Coronary artery (tissue), 2 donors: ENCODE results near the gene RPS26.

Experiments
- DNase-seq: peaks from one replicate; pipeline ENCODE4 v3.0.0-alpha.2; 2017; ENCODE audit warnings: low spot score
- H3K27ac ChIP-seq, 2 donors: fragments of 200-600 bp; sonication (generic); one replicate each; pipeline ENCODE4 v1.5.1; 2016 to 2019
- H3K4me3 ChIP-seq: fragments of 200-600 bp; sonication (generic); 2 replicates; pipeline ENCODE4 v1.5.1; 2016; ENCODE audit warnings: mild to moderate bottlenecking, moderate library complexity
- TF ChIP-seq, protein P1 (sequence below): fragments of 200-600 bp; sonication (generic); IDR thresholded peaks from one replicate; pipeline ENCODE4 v1.5.1; 2019; ENCODE audit warnings: antibody characterized with exemption

The RPS26 gene

GRCh38 chr12:56081393-56082347 lies 40.0 kb downstream of the RPS26 start:
- H3K4me3 ChIP-seq = peak overlapping the region; percentile 76
- TF ChIP-seq, protein P1, sequence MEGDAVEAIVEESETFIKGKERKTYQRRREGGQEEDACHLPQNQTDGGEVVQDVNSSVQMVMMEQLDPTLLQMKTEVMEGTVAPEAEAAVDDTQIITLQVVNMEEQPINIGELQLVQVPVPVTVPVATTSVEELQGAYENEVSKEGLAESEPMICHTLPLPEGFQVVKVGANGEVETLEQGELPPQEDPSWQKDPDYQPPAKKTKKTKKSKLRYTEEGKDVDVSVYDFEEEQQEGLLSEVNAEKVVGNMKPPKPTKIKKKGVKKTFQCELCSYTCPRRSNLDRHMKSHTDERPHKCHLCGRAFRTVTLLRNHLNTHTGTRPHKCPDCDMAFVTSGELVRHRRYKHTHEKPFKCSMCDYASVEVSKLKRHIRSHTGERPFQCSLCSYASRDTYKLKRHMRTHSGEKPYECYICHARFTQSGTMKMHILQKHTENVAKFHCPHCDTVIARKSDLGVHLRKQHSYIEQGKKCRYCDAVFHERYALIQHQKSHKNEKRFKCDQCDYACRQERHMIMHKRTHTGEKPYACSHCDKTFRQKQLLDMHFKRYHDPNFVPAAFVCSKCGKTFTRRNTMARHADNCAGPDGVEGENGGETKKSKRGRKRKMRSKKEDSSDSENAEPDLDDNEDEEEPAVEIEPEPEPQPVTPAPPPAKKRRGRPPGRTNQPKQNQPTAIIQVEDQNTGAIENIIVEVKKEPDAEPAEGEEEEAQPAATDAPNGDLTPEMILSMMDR = no peak
- no peak overlapping the region for H3K27ac ChIP-seq
- no peak for DNase-seq

- H3K4me3 ChIP-seq = no peak overlapping the region
- DNase-seq = no peak
- no peak overlapping the region for H3K27ac ChIP-seq
- TF ChIP-seq, protein P1 = no peak
Measured at GRCh38 chr12:56082382-56082781, 40.7 kb downstream of the RPS26 start.

GRCh38 chr12:56082967-56083366 lies 41.2 kb downstream of the RPS26 start:
- Histone ChIP-seq H3K4me3 (no peak overlapping the region), H3K27ac (peak overlapping the region in 1 of 2 donors; percentile 16)
- DNase-seq = no peak
- TF ChIP-seq, protein P1 = no peak

DNA sequence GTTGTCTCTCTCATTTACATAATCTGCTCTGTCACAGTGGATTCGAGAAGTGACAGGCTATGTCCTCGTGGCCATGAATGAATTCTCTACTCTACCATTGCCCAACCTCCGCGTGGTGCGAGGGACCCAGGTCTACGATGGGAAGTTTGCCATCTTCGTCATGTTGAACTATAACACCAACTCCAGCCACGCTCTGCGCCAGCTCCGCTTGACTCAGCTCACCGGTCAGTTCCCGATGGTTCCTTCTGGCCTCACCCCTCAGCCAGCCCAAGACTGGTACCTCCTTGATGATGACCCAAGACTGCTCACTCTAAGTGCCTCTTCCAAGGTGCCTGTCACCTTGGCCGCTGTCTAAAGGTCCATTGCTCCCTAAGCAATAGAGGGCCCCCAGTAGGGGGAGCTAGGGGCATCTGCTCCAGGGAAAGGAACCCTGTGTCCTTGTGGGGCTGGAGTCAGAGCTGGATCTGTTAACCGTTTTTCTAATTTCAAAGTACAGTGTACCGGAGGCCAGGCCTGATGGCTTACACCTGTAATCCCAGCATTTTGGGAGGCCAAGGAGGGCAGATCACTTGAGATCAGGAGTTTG lies 43.3 kb downstream of the RPS26 start:
- no peak overlapping the region for H3K27ac ChIP-seq
- TF ChIP-seq, protein P1 = no peak
- DNase-seq = no peak
- H3K4me3 ChIP-seq = no peak overlapping the region

- TF ChIP-seq, protein P1 = no peak
- no peak for DNase-seq
- no peak overlapping the region for H3K27ac ChIP-seq
- no peak overlapping the region for H3K4me3 ChIP-seq
Measured at GRCh38 chr12:56086096-56086495, 44.4 kb downstream of the RPS26 start.

DNA sequence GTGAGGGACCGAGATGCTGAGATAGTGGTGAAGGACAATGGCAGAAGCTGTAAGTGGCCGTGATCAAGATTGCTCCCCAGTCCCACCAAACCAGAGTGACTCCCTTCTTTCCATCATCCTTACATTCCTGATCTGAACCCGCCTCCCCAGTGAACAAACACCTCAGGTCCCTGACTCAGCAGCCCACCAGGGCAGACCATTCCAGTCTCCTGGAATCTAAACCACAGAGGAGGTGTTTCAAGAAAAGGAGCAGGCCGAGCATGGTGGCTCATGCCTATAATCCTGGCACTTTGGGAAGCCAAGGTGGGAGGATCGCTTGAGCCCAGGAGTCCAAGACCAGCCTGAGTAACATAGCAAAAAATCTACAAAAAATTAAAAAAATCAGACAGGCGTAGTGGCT lies 44.9 kb downstream of the RPS26 start:
- DNase-seq = no peak
- TF ChIP-seq, protein P1 = no peak
- H3K27ac ChIP-seq = no peak overlapping the region

More for the DNA sequence above, 44.9 kb downstream of the RPS26 start:
- no peak overlapping the region for H3K4me3 ChIP-seq
